Right lung (tissue), 5 donors: Measurements from ENCODE around the gene ARHGEF7. TPM values are rescaled to one million over a fixed set of nuclear protein-coding genes. Genes with fewer than 3 reads are reported as not detected.
"Not testable (repeated sequence)": the region's sequence is repeated elsewhere in the genome, so short reads cannot be mapped to it uniquely, and the experiment has no call there.

ENCODE experiments used
- DNase-seq, 2 donors: peaks; one replicate each; pipeline ENCODE4 v3.0.0-alpha.2; 2013
- polyA plus RNA-seq, 5 donors: library from polyadenylated mRNA; unstranded; fragments of 120-200 nt; gene quantifications; one replicate each; pipeline versions ENCODE4 v1.2.1 to v1.2.3, GENCODE V29; 2013; ENCODE audit warnings: inconsistent platforms in 1 of 5, low replicate concordance in 1 of 5; ENCODE audit not compliant: insufficient read length in 5 of 5, insufficient read depth in 1 of 5

Gene ARHGEF7
- polyA plus RNA-seq, 5 donors, result 59.8 to 84.4 (median 69.0) TPM

GRCh38 chr13:111249637-111250360, 134.7 kb downstream of the ARHGEF7 start:
- no peak for DNase-seq

DNA sequence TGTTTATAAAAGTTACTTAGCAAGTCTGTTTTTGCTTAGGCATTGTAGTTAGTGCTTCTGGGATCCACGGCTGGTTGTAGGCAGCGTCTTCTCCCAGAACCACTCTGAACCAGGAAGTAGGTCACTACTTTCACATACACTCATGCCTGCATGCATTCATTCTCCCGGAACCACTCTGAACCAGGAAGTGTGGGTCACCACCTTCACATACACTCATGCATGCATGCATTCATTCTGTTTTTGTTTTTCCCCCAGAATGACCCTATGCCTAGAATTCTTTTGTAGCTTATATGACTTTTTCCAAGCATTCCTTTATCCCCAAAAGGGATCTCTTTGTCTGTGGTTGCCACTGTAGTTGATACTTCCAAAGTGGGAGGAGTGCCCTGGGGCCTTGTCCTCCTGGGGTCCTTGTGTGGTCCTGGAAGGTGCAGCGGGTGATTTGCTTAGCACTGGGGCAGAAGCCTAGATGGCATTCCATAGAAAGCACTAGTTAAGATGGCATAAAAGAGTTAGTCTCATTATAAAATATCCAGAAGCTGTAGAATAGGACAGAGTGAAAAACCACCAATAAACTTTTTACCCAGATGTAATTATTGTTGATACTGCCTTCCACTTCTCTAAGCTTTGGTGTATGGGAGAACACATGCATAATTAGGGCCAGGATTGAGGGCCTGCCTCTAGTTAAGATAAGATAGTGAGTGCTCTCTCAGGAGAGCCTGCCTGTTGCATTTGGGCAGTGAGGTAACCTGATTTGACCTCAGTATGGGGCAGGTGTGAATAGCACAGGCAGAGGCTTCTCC, 136.7 kb downstream of the ARHGEF7 start:
- no peak for DNase-seq

DNA sequence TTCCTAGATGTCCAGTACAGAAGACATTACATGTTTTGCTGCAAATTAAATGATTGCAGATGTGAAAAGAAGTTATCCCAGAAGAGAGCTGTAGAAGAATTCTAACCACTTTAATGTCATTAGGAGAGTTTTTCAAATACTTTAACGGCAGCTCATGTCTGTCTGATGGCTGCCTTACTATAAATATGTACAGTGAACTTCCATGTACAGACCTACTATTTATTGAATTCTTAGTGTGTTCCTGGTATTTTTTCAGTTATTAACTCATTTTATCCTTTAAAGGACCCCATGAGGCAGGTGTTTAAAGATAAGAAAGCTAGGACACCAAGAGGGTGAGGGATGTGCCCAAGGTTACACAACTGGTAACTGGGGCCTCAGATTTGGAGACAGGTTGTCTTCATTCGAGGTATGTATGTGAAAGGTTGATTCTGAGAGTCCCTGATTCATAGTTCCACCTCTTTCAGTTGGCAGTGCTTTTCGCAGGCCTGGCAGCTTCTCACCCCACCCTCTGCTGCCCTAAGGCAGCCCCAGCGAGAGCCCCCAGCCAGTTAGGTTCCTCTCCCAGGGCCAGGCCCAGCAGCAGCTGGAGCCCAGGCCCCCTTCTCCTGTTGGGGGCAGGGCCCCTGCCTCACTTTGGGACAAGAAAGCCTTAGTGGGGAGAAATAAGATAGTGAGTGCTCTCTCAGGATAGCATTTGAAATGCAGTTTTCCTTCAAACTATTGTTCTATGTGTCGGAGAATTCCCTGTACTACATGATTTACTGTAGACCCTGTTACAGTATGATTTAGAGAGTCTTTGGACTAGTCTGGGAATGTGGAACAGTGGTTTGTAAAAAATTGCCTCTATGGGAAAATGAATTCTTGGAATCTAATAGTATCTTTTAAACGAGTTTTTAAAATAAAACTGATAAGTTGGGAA, 137.6 kb downstream of the ARHGEF7 start:
- DNase-seq, result no peak

DNA sequence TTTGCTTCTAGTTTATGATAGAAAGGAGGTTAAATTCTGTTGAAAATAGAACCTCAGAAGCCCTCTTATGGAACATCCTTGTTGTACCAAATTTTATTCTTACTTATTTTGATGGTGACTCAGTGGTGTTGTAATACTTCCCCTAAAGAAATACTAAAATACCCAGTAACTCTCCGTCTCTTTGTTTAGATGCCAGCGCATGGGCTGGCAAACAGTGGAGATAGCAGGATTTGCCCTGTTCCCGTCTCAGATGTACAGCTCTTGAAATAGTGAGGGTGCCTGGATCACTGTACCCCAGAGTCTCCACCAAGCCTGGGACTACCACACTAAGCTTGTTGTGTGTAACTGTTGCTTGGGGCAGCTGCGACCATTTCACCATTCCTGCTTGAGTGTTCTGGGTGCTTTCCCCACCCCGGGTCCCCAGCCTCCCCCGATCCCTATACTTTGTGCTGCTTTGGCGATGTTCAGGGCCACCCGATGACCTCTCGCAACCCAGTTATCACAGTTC, 138.3 kb downstream of the ARHGEF7 start:
- DNase-seq, result no peak

DNA sequence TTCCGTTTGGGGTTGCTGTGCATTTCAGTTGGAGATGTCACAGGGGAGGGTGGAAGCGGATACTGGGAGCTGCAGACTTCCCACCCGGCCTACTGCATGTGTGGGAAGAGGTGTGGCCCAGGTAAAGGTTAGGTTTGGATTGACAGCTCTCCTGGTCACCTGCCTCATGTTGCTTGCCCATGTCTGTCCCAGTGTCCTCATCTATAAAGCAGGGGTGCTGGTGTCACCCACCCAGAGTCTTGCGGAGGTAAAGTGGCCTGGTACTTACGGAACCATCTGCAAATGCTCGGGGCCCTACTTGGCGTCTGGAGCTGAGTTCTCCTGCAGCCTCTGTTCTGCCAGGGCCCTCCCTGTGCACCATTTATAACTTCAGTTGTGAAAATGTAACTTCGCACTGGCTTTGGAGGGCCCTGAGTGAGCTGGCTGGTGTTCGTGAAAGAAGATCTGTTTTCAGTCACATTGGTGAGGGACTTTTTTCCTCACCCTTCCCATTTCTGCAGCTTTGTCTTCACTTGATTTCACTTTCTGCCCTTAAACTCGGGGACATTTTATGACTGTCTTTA, 140.2 kb downstream of the ARHGEF7 start:
- no peak for DNase-seq

GRCh38 chr13:111256458-111256857, 141.3 kb downstream of the ARHGEF7 start:
- no peak for DNase-seq

DNA sequence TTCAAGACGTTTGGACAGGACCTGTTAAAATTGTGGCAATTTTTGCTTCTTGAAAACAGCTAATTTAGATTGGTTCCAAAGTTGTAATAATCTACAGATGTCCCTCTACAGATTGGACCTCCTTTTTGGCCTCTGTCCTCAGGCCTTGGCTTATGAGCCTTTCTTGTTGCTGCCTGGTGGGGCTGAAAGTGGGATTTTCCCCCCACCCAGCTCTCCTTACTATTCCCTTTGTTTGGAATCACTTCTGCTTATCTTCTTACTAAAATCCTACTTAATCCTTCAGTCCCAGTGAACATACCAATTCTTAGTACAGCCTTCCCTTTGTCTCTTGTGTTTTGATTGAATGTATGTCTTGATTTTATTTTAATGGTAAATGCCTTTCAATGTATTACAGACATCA, 141.8 kb downstream of the ARHGEF7 start:
- DNase-seq, result no peak

- DNase-seq, result not testable (repeated sequence)
These were observed 142.8 kb downstream of the ARHGEF7 start for GRCh38 chr13:111257899-111258298.

- DNase-seq, result no peak
These were observed 143.5 kb downstream of the ARHGEF7 start for GRCh38 chr13:111258637-111259036.

GRCh38 chr13:111259058-111259457, 143.9 kb downstream of the ARHGEF7 start:
- no peak for DNase-seq

GRCh38 chr13:111261326-111261725, 146.2 kb downstream of the ARHGEF7 start:
- DNase-seq, result no peak

GRCh38 chr13:111262281-111262680, 147.2 kb downstream of the ARHGEF7 start:
- no peak for DNase-seq

- DNase-seq, result no peak
These were observed 147.6 kb downstream of the ARHGEF7 start for GRCh38 chr13:111262715-111263114.

DNA sequence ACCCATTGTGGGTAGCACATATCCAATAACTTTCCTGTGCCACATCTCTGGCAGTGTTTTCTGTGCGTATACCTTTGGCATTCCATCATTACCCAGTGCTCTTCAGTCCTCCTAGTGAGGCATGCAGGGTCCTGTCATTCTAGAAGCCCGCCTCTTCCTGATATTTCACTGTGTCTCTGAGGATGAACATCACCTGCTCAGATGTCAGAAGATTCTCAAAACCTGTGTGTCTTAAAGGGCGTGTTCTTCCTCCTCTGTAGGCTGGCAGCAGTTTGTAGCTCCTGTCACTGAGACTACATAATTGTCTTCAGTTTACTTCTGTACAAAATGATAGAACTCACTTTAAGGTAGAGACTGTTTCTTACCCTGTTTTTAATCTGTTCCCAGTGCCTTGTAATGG, 148.5 kb downstream of the ARHGEF7 start:
- no peak for DNase-seq

- DNase-seq, result no peak
These were observed 150.0 kb downstream of the ARHGEF7 start for GRCh38 chr13:111265006-111265700.

GRCh38 chr13:111265701-111266035, 150.6 kb downstream of the ARHGEF7 start:
- DNase-seq, result no peak

GRCh38 chr13:111267205-111267604, 152.1 kb downstream of the ARHGEF7 start:
- DNase-seq, result no peak

GRCh38 chr13:111267784-111268183, 152.7 kb downstream of the ARHGEF7 start:
- DNase-seq, result no peak

DNA sequence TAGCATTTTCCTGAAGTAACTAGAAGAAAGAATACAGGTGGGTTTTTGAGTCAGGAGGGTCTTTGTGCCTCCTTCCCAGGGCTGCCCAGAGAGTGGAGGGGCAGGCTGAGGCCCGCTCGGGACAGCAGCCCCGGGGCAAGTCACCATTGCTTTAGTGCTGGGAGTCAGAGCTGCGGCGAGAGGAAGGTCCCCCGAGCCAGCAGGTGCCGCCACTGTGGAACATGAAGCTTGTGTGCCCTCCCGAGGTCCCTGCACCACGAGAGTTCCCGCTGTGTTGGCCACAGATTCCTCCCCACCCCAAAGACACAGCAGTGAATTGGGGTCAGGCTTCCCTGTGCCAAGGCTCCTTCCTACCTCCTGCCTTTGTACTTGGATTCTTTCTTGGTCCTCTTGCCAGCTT, 154.4 kb downstream of the ARHGEF7 start:
- DNase-seq, result no peak

DNA sequence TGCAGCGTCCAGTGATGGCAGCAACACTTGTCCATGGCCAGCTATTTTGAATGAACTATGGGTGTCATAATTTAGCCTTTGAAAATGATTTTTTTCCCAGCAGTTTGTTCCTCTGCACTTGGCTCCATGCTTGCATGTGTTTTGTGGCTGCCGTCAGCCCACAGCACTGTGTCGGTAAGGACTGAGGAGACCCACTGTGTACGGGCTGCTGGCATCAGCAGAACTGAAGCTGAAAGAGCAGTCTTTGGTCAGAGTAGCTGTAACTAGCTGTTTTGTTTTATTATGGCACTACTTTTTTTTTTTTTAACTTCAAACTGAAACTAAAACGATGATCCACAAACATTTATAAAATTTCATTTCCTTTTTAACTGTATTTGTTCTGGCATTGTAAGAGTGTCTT, 155.0 kb downstream of the ARHGEF7 start:
- no peak for DNase-seq
